NCI-H82 (cell line): ENCODE data around the gene ABCC1.
A peak's percentile ranks its signal among the peaks of the same experiment; 100 is the strongest.

ENCODE experiments used
- DNase-seq: peaks from one replicate; lab custom pipeline; 2025; lab: John Stamatoyannopoulos, UW

Gene ABCC1

DNA sequence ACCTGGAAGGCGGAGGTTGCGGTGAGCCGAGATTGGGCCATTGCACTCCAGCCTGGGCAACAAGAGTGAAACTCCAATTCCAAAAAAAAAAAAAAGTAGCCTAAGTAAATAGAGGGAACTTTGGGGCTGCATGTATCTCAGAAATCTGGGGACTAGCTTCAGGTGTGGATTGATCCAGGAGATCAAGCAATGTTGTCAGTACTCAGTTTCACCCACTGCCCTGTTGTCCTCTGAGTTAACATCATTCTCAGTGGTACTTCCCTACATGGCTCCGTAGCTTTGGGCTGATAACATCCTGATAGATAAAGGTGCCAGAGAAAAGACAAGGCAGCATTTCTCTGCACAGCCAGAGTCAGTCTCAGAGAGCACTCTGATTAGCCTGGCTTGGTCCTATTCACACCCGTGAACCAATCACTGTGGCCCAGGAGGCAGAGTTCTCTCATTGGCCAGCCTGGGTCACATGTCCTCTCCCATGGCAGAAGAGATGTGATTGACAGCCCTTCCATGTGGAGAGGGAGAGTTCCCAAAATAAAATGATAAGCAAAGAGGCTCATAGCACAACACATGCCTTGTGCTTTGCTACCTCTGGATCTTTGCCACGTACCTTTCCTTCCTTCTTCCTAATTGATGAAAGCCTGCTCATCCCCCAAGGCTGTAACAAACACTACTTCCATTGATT, 99.6 kb downstream of the ABCC1 start:
- peak; percentile 53 for DNase-seq

DNA sequence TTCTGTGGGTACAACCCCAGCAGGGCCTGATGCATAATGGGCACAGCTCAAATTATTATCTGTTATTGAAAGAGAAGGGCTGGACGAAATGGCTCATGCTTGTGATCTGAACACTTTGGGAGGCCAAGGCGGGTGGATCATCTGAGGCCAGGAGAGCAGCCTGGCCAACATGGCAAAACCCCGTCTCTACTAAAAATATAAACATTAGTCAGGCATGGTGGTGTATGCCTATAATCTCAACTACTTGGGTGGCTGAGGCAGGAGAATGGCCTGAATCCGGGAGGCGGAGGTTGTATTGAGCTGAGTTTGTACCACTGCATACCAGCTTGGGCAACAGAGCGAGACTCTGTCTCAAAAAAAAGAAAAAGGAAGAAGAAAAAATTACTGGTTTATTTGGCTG, 100.7 kb downstream of the ABCC1 start:
- DNase-seq, result no peak

- DNase-seq, result no peak
Observed at GRCh38 chr16:16051132-16051531, 101.7 kb downstream of the ABCC1 start.

- DNase-seq, result no peak
Observed at GRCh38 chr16:16052916-16053315, 103.5 kb downstream of the ABCC1 start.

GRCh38 chr16:16057102-16057501, 107.7 kb downstream of the ABCC1 start:
- DNase-seq, result no peak

GRCh38 chr16:16059160-16059559, 109.7 kb downstream of the ABCC1 start:
- DNase-seq, result no peak

- DNase-seq, result no peak
Observed at GRCh38 chr16:16059895-16060590, 110.6 kb downstream of the ABCC1 start.

GRCh38 chr16:16062023-16062937, 112.9 kb downstream of the ABCC1 start:
- no peak for DNase-seq

- DNase-seq, result no peak
Observed at GRCh38 chr16:16063683-16064082, 114.3 kb downstream of the ABCC1 start.

GRCh38 chr16:16064874-16065384, 115.5 kb downstream of the ABCC1 start:
- DNase-seq, result no peak

DNA sequence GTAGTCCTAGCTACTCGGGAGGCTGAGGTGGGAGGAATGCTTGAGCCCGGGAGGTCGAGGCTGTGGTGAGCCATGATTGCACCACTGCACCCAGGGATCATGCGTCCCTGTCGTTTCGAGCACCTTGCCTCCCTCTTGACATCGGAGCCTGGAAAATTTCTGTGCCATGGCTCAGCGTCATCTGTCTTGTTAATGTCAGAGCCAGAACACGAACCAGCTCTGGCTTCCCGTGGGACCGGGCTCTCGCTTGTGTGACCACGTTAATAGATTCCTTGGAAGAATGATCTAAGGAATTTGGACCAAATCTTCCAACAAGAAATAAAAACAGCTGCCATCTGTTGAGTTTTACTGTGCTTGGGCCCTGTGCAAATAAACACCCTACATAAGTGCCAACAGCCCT, 117.7 kb downstream of the ABCC1 start:
- DNase-seq, result no peak

GRCh38 chr16:16071631-16072244, 122.3 kb downstream of the ABCC1 start:
- DNase-seq, result no peak

GRCh38 chr16:16073001-16073545, 123.7 kb downstream of the ABCC1 start:
- no peak for DNase-seq

- no peak for DNase-seq
Observed at GRCh38 chr16:16073891-16074881, 124.8 kb downstream of the ABCC1 start.

- DNase-seq, result no peak
Observed at GRCh38 chr16:16075488-16076422, 126.3 kb downstream of the ABCC1 start.

DNA sequence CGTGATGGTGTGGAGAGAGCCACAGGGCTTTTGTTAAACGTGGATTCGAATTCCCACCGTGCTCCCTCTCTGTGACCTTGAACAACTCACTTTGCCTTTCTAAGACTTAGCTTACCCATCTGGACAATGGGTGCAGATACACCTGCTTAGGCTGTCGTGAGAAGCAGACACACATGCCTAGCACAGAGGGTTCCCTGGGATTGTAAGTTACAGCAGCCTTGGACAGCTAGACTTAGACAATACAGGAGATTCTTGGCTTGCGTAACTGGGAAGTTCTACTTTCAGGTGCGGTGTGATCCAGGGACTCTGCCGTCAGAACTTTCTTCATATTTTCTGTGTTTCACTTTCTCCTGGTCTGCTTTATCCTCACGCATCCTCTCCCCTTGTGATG, 127.0 kb downstream of the ABCC1 start:
- no peak for DNase-seq

DNA sequence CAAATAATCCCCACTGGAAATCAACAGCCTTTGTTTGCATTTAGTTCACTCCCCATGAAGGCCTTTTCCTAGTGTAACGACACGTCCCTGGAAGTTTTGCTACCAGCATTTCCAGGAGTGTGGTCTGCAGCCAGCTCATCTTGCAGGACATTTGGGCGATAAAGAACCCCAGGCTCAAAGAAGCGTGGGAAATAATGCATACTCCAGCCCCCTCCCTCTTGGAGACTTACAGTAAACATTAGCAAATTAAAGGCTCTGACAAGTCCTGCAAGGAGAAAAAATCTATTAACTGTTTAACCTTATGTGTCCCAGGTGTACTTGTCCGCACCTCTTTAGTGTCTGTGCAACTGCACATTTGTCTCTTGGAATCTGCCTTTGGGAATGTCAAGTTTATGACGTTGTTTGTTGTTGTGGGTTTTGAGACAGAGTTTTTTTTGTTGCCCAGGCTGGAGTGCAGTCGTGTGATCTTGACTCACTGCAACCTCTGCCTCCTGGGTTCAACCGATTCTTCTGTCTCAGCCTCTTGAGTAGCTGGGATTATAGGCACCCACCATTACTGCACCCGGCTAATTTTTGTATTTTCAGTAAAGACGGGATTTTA, 131.1 kb downstream of the ABCC1 start:
- DNase-seq, result no peak

DNA sequence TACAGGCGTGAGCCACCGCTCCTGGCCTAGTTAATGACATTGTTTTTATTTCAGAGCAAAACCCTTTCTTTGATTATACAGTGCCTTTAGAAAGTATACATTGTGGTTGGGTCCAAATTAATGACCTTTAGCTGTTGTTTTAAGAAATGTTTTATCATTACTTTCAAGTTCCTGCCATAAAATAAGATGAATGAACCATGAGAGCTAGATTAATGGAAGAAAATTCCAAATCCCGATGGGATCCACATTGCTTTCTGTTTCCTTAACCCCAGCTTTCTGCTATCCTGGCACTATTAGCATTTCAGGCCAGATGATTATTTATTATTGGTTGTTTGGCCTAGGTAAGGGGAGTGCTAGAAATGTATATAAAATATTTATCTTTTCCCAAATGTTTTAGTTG, 131.7 kb downstream of the ABCC1 start:
- DNase-seq, result no peak

- DNase-seq, result no peak
Observed at GRCh38 chr16:16082255-16082654, 132.8 kb downstream of the ABCC1 start.
